Fibroblast of pulmonary artery (primary cell): ENCODE results near the gene DNAJC1.

Source experiments
- DNase-seq: peaks from one replicate; pipeline ENCODE4 v3.0.0-alpha.2; 2010; ENCODE audit warnings: low read depth
- H3K4me3 ChIP-seq: replicated peaks from 2 replicates; pipeline ENCODE4 v1.5.1; 2011; ENCODE audit warnings: low read depth, mild to moderate bottlenecking, control low read depth, low read length, moderate library complexity
- CTCF ChIP-seq: IDR thresholded peaks from 2 replicates; pipeline ENCODE4 v1.5.1; 2011; ENCODE audit warnings: mild to moderate bottlenecking, control low read depth, low read length, inconsistent platforms; ENCODE audit errors: missing control alignments

Gene DNAJC1

GRCh38 chr10:21801609-21802008 lies 201.9 kb downstream of the DNAJC1 start:
- no peak for TF ChIP-seq CTCF
- H3K4me3 ChIP-seq = no peak overlapping the region
- DNase-seq = no peak

GRCh38 chr10:21797984-21798765 lies 205.4 kb downstream of the DNAJC1 start:
- no peak for DNase-seq
- TF ChIP-seq CTCF = no peak
- no peak overlapping the region for H3K4me3 ChIP-seq

- H3K4me3 ChIP-seq = no peak overlapping the region
- DNase-seq = no peak
- TF ChIP-seq CTCF = no peak
Measured at GRCh38 chr10:21797533-21797932, 206.0 kb downstream of the DNAJC1 start.

- H3K4me3 ChIP-seq = no peak overlapping the region
- TF ChIP-seq CTCF = no peak
- no peak for DNase-seq
Measured at GRCh38 chr10:21791276-21791675, 212.3 kb downstream of the DNAJC1 start.

- DNase-seq = no peak
- TF ChIP-seq CTCF = no peak
- H3K4me3 ChIP-seq = no peak overlapping the region
Measured at GRCh38 chr10:21776883-21777282, 226.6 kb downstream of the DNAJC1 start.

GRCh38 chr10:21771219-21771618 lies 232.3 kb downstream of the DNAJC1 start:
- no peak for TF ChIP-seq CTCF

GRCh38 chr10:21769041-21769440 lies 234.5 kb downstream of the DNAJC1 start:
- no peak for TF ChIP-seq CTCF
- DNase-seq = no peak
- no peak overlapping the region for H3K4me3 ChIP-seq

More at GRCh38 chr10:21771219-21771618, 232.3 kb downstream of the DNAJC1 start:
- H3K4me3 ChIP-seq = no peak overlapping the region
- DNase-seq = no peak
